Measurements from ENCODE around the gene SLC30A1. TPM values are rescaled to one million over a fixed set of nuclear protein-coding genes. Genes with fewer than 3 reads are reported as not detected.

The SLC30A1 gene
- total and polyA plus RNA-seq, 2 of the 13 experiments (the other 11 are each of a cell fraction or from before 2014, with no cell fraction given): 5.9 to 24.4 TPM

DNA sequence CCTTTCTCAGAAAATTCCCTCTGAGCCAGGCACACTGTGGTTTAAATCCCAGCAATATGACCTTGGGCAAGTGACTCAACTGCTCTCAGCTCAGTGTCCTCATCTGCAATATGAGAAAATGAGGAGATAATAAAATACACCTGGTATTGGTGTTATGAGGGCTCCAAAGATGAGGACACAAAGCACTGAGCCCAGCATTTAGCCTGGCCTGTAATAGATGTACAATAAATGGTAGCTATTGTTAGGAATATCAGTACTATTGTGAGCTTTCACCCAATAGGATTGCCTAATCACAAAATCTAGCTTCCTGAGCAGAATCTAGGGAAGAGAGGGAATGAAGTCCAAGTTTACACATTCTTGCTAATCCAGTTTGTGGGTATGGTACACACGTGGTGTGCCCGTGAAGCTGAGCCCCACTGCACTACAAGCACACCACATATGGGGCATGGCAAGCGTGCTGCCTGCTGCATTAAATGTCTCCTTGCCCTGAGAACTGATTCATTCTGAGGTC is 24.3 kb upstream of the SLC30A1 start (continued):
- TF ChIP-seq ZNF350 (CRISPR knock-in tag; IDR thresholded peaks at IDR 0.05; ENCODE audit: borderline replicate concordance, low read depth) (peak; percentile 53; the same call in 1 of the 2 replicates), PHF8 (CRISPR knock-in tag; IDR thresholded peaks at IDR 0.05) (no peak), ZC3H4 (CRISPR knock-in tag; IDR thresholded peaks at IDR 0.05; ENCODE audit: borderline replicate concordance) (no peak), ZNF781 (CRISPR knock-in tag; IDR thresholded peaks at IDR 0.05; ENCODE audit: borderline replicate concordance, not compliant biosample characterization) (no peak), ARNT (IDR thresholded peaks at IDR 0.05) (no peak), ZNF326 (CRISPR knock-in tag; IDR thresholded peaks at IDR 0.05; ENCODE audit: borderline replicate concordance) (no peak), KDM1A (CRISPR knock-in tag; IDR thresholded peaks at IDR 0.05) (no peak), RBM39 (IDR thresholded peaks at IDR 0.05; ENCODE audit: low read depth, low read length, poor library complexity, severe bottlenecking) (no peak), MIER3 (CRISPR knock-in tag; IDR thresholded peaks at IDR 0.05; ENCODE audit: borderline replicate concordance) (peak; percentile 94), PPARG (CRISPR knock-in tag; conservative IDR thresholded peaks at IDR 0.05) (peak; percentile 98), ZNF629 (CRISPR knock-in tag; conservative IDR thresholded peaks at IDR 0.05) (peak; percentile 11), SP1 (IDR thresholded peaks at IDR 0.05) (no peak), SP1 (CRISPR knock-in tag; IDR thresholded peaks at IDR 0.05) (peak; percentile 23; the same call in 1 of the 2 replicates), ZSCAN9 (CRISPR knock-in tag; IDR thresholded peaks at IDR 0.05; ENCODE audit: borderline replicate concordance) (peak; percentile 91), POLR2AphosphoS5 (IDR thresholded peaks at IDR 0.05; ENCODE audit: low read depth, low read length) (peak; percentile 27; the same call in 1 of the 2 replicates), ZNF549 (CRISPR knock-in tag; IDR thresholded peaks at IDR 0.05) (no peak), POLR2G (IDR thresholded peaks at IDR 0.05; ENCODE audit: low read depth, low read length) (no peak), ARID2 (CRISPR knock-in tag; IDR thresholded peaks at IDR 0.05; ENCODE audit: borderline replicate concordance) (no peak), ZNF768 (CRISPR knock-in tag; IDR thresholded peaks at IDR 0.05) (no peak)
- TF ChIP-seq, protein P1, sequence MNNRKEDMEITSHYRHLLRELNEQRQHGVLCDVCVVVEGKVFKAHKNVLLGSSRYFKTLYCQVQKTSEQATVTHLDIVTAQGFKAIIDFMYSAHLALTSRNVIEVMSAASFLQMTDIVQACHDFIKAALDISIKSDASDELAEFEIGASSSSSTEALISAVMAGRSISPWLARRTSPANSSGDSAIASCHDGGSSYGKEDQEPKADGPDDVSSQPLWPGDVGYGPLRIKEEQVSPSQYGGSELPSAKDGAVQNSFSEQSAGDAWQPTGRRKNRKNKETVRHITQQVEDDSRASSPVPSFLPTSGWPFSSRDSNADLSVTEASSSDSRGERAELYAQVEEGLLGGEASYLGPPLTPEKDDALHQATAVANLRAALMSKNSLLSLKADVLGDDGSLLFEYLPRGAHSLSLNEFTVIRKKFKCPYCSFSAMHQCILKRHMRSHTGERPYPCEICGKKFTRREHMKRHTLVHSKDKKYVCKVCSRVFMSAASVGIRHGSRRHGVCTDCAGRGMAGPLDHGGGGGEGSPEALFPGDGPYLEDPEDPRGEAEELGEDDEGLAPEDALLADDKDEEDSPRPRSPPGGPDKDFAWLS (CRISPR knock-in tag; IDR thresholded peaks at IDR 0.05; ENCODE audit: borderline replicate concordance): no peak
- TF ChIP-seq, protein P2, sequence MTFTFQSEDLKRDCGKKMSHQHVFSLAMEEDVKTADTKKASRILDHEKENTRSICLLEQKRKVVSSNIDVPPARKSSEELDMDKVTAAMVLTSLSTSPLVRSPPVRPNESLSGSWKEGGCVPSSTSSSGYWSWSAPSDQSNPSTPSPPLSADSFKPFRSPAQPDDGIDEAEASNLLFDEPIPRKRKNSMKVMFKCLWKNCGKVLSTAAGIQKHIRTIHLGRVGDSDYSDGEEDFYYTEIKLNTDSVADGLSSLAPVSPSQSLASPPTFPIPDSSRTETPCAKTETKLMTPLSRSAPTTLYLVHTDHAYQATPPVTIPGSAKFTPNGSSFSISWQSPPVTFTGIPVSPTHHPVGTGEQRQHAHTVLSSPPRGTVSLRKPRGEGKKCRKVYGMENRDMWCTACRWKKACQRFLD (CRISPR knock-in tag; IDR thresholded peaks at IDR 0.05; ENCODE audit: borderline replicate concordance): no peak
- TF ChIP-seq, protein P3, sequence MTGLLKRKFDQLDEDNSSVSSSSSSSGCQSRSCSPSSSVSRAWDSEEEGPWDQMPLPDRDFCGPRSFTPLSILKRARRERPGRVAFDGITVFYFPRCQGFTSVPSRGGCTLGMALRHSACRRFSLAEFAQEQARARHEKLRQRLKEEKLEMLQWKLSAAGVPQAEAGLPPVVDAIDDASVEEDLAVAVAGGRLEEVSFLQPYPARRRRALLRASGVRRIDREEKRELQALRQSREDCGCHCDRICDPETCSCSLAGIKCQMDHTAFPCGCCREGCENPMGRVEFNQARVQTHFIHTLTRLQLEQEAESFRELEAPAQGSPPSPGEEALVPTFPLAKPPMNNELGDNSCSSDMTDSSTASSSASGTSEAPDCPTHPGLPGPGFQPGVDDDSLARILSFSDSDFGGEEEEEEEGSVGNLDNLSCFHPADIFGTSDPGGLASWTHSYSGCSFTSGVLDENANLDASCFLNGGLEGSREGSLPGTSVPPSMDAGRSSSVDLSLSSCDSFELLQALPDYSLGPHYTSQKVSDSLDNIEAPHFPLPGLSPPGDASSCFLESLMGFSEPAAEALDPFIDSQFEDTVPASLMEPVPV (CRISPR knock-in tag; IDR thresholded peaks at IDR 0.05): no peak
- TF ChIP-seq, protein P4, sequence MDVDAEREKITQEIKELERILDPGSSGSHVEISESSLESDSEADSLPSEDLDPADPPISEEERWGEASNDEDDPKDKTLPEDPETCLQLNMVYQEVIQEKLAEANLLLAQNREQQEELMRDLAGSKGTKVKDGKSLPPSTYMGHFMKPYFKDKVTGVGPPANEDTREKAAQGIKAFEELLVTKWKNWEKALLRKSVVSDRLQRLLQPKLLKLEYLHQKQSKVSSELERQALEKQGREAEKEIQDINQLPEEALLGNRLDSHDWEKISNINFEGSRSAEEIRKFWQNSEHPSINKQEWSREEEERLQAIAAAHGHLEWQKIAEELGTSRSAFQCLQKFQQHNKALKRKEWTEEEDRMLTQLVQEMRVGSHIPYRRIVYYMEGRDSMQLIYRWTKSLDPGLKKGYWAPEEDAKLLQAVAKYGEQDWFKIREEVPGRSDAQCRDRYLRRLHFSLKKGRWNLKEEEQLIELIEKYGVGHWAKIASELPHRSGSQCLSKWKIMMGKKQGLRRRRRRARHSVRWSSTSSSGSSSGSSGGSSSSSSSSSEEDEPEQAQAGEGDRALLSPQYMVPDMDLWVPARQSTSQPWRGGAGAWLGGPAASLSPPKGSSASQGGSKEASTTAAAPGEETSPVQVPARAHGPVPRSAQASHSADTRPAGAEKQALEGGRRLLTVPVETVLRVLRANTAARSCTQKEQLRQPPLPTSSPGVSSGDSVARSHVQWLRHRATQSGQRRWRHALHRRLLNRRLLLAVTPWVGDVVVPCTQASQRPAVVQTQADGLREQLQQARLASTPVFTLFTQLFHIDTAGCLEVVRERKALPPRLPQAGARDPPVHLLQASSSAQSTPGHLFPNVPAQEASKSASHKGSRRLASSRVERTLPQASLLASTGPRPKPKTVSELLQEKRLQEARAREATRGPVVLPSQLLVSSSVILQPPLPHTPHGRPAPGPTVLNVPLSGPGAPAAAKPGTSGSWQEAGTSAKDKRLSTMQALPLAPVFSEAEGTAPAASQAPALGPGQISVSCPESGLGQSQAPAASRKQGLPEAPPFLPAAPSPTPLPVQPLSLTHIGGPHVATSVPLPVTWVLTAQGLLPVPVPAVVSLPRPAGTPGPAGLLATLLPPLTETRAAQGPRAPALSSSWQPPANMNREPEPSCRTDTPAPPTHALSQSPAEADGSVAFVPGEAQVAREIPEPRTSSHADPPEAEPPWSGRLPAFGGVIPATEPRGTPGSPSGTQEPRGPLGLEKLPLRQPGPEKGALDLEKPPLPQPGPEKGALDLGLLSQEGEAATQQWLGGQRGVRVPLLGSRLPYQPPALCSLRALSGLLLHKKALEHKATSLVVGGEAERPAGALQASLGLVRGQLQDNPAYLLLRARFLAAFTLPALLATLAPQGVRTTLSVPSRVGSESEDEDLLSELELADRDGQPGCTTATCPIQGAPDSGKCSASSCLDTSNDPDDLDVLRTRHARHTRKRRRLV (CRISPR knock-in tag; IDR thresholded peaks at IDR 0.05): no peak

All from HepG2 (cell line).